ENCODE results near the gene B3GNT8. TPM values are rescaled to one million over a fixed set of nuclear protein-coding genes. Genes with fewer than 3 reads are reported as not detected.
"Not testable (repeated sequence)": the region's sequence is repeated elsewhere in the genome, so short reads cannot be mapped to it uniquely, and the experiment has no call there.

Gene B3GNT8
- total RNA-seq, 1 donor from 2014 or later = 2.8 TPM

GRCh38 chr19:41397086-41398049, 29.8 kb downstream of the B3GNT8 start, which contains the start of the genes BCKDHA and EXOSC5:
Gene BCKDHA, plus strand, starts transcription at chr19:41397818. Its CDS starts 10 bp downstream, at chr19:41397828.
Gene EXOSC5, minus strand, starts transcription at chr19:41397359. Its CDS starts 31 bp downstream, at chr19:41397328.
- intact Hi-C loops (cut with micrococcal nuclease) = loop anchor here (1.0 to 10.0 kb wide), 4 partner anchors 33 to 683 kb away; partner anchors contain the start of genes B9D2, COQ8B, DMAC2 and ITPKC

- intact Hi-C loops (cut with micrococcal nuclease) = loop anchor here (10.0 kb wide), 1 partner anchor 681 kb away; the partner anchor contains the start of genes COQ8B and ITPKC
These were observed 31.8 kb downstream of the B3GNT8 start for GRCh38 chr19:41395355-41395754.

DNA sequence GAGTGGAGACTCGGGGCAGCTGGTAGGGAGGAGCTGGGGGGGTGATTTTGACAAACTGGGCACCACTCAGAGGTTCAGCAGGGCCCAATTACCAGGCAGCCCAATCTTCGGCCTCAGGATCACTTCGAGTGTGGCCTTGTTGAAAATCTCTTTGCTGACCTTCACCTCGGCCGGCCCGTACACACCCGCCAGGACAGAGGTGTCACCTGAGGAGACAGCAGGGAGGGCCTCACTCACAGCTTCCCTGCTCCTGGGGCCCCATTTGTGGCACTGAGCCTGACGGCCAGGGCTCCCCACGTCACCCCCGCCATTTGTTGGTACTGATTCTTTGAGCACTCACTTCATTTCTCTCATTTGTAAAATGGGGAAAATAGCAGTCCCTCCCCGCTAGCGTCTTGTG, 34.4 kb downstream of the B3GNT8 start:
- intact Hi-C loops (cut with micrococcal nuclease) = loop anchor here (10.0 kb wide), 1 partner anchor 678 kb away; the partner anchor contains the start of genes COQ8B and ITPKC

DNA sequence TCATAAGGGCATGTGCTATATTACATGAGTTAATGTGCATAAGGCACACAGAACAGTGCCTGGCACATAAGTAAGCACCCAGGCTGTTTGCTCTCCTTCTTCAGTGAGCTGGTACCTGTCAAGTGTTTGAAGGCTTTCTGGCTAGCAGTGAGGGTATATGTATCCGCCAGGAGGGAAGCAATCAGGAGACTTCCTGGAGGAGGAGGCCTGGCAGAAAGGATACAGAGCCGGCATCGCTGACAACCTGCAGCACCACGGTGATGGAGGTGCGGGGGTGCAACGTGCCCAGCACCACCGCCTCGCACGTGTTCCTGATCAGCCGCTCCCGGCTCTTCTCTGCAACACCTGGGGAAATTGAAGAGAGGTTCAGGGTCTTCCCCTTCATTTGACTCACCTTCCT, 35.6 kb downstream of the B3GNT8 start:
- intact Hi-C loops (cut with micrococcal nuclease) = loop anchor here (10.0 kb wide), 1 partner anchor 677 kb away; the partner anchor contains the start of genes COQ8B and ITPKC

- intact Hi-C loops (cut with micrococcal nuclease) = no loop called here
These were observed 40.7 kb downstream of the B3GNT8 start for GRCh38 chr19:41386442-41386841.

GRCh38 chr19:41384351-41384750, 42.8 kb downstream of the B3GNT8 start:
- intact Hi-C loops (cut with micrococcal nuclease) = no loop called here

- intact Hi-C loops (cut with micrococcal nuclease) = not testable (repeated sequence)
These were observed 45.6 kb downstream of the B3GNT8 start for GRCh38 chr19:41381536-41381935.

GRCh38 chr19:41377977-41378709, 49.0 kb downstream of the B3GNT8 start:
- intact Hi-C loops (cut with micrococcal nuclease) = no loop called here

- intact Hi-C loops (cut with micrococcal nuclease) = no loop called here
These were observed 50.2 kb downstream of the B3GNT8 start for GRCh38 chr19:41376998-41377365.

DNA sequence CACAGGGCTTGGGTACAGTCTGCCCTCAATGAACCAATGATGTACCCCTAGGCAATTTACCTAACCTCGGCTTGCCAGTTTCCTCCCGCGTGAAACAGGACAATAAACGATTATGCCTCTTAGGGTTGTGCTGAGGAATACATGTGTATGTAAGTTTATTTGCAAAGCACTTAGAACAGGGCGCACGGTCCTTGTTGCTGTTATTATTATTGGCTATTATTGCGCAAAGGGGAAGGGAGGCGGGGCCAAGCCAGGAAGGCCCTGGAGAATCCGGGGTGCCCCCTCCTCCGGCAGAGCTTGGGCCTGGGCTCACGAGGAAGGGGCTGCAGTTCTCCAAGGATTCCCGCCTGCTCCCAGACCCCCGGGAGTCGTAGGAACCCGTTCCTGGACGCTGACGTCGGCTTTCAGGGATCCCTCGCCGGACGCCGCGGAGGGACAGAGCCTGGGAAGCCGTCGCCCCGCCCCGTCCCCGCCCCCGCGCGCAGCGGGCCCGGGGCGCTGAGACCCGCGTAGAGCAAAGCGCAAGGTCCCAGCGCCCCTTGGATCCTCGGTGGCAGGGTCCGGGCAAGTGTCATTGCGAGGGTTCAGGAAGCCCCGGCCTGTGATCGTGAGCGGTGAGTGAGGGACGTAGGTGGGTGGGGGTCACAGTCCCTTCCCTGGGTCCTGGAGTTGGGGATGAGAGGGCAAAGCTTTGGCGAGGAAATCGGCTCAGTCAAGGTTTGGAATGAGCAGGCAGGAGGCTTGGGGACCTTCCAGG, 50.8 kb downstream of the B3GNT8 start, which contains the start of gene TMEM91:
Gene TMEM91, plus strand, starts transcription at position 293 of the 757 bp plus-strand sequence. CDS start 1,777 bp downstream, outside the sequence.
- intact Hi-C loops (cut with micrococcal nuclease) = no loop called here

Other genes starting within 250 kb of the B3GNT8 start
- gene CYP2S1, start 234.2 kb downstream of the B3GNT8 start, total RNA-seq = 0.23 and 0.41 TPM in 2 replicates
- gene AXL, start 208.2 kb downstream of the B3GNT8 start, total RNA-seq = not detected in 2 replicates
- 331 and 349 TPM in 2 replicates for gene HNRNPUL1, start 163.0 kb downstream of the B3GNT8 start, total RNA-seq
- 51.7 and 55.9 TPM in 2 replicates for gene CCDC97, start 117.2 kb downstream of the B3GNT8 start, total RNA-seq
- 179 and 181 TPM in 2 replicates for gene TGFB1, start 73.5 kb downstream of the B3GNT8 start, total RNA-seq
- gene B9D2, start 63.2 kb downstream of the B3GNT8 start, total RNA-seq = 11.5 TPM in 2 replicates
- gene TMEM91, start 50.8 kb downstream of the B3GNT8 start, total RNA-seq = 4.4 and 5.6 TPM in 2 replicates
- 32.3 and 37.7 TPM in 2 replicates for gene EXOSC5, start 30.0 kb downstream of the B3GNT8 start, total RNA-seq
- gene BCKDHA, start 29.6 kb downstream of the B3GNT8 start, total RNA-seq = 16.8 and 19.5 TPM in 2 replicates
- gene DMAC2, start 12.5 kb upstream of the B3GNT8 start, total RNA-seq = 44.5 and 48.9 TPM in 2 replicates
- not detected in 2 replicates for gene ERICH4, start 15.8 kb upstream of the B3GNT8 start, total RNA-seq
- gene CEACAM21, start 148.8 kb upstream of the B3GNT8 start, total RNA-seq = 44.3 and 49.9 TPM in 2 replicates
- gene CEACAM4, start 199.7 kb upstream of the B3GNT8 start, total RNA-seq = not detected in 2 replicates

Data from T-helper 2 cell treated with Interferon-gamma antibody and Interleukin-4, amounts not matched to agents 100 ng/mL and 5 ng/mL, for 36 hours (primary cell).